ENCODE results near the gene IMMT.
A peak's percentile ranks its signal among the peaks of the same experiment; 100 is the strongest.

The IMMT gene

GRCh38 chr2:86139981-86140380, 55.3 kb downstream of the IMMT start:
- no peak for DNase-seq

GRCh38 chr2:86138736-86139625, 56.3 kb downstream of the IMMT start:
- DNase-seq = no peak

GRCh38 chr2:86136141-86136540, 59.1 kb downstream of the IMMT start:
- DNase-seq = no peak

- DNase-seq = no peak
Observed at GRCh38 chr2:86135653-86136052, 59.6 kb downstream of the IMMT start.

- no peak for DNase-seq
Observed at GRCh38 chr2:86134709-86135108, 60.6 kb downstream of the IMMT start.

- DNase-seq = no peak
Observed at GRCh38 chr2:86124683-86125082, 70.6 kb downstream of the IMMT start.

- DNase-seq = no peak
Observed at GRCh38 chr2:86123328-86123925, 71.8 kb downstream of the IMMT start.

GRCh38 chr2:86118130-86118529, 77.1 kb downstream of the IMMT start:
- no peak for DNase-seq

GRCh38 chr2:86107031-86107430, 88.2 kb downstream of the IMMT start:
- no peak for DNase-seq

- peak; percentile 94 for DNase-seq
Observed at GRCh38 chr2:86105969-86106945, 89.0 kb downstream of the IMMT start, which contains the start of gene PTCD3. TSS of gene PTCD3 (plus strand) at chr2:86106235. CDS start at chr2:86106248, 13 bp downstream.

- DNase-seq = peak; percentile 87
Observed at GRCh38 chr2:86105252-86105968, 89.9 kb downstream of the IMMT start, which contains the start of gene POLR1A. TSS of gene POLR1A (minus strand) at chr2:86105886. CDS start at chr2:86105776, 110 bp downstream.

- DNase-seq = no peak
Observed at GRCh38 chr2:86102157-86102556, 93.1 kb downstream of the IMMT start.

GRCh38 chr2:86097913-86098312, 97.3 kb downstream of the IMMT start:
- no peak for DNase-seq

- DNase-seq = no peak
Observed at GRCh38 chr2:86097114-86097896, 98.0 kb downstream of the IMMT start.

GRCh38 chr2:86094229-86094628, 101.0 kb downstream of the IMMT start:
- no peak for DNase-seq

Data from NCI-H226 (cell line).